WTC11 (cell line): ENCODE results near the gene SFXN1. TPM values are rescaled to one million over a fixed set of nuclear protein-coding genes. Genes with fewer than 3 reads are reported as not detected.

Experiments used
- ATAC-seq: fragments of 200-7000 bp; cut with Tn5 transposase; 2 replicates; pipeline ENCODE4 v1.10.0; 2021; ENCODE audit warnings: mild to moderate bottlenecking, moderate library complexity
- CTCF ChIA-PET: fragments of 300-600 bp; sonication (Branson Sonifier 250); formaldehyde crosslinking; loops from one replicate; lab custom pipeline; 2021; ENCODE audit warnings: antibody characterized with exemption; lab: Charles Lee
- POLR2A ChIA-PET: fragments of 350-600 bp; sonication (Branson Sonifier 250); formaldehyde crosslinking; loops from one replicate; lab custom pipeline; 2021; ENCODE audit warnings: antibody characterized with exemption; lab: Charles Lee
- DNase-seq: peaks from one replicate; pipeline ENCODE4 v3.0.0; 2021; ENCODE audit warnings: low spot score
- H3K27ac Mint-ChIP-seq: 2 replicates; pipeline ENCODE4 v1.8.0; 2021; ENCODE audit warnings: mixed read lengths
- H3K27me3 Mint-ChIP-seq: 2 replicates; pipeline ENCODE4 v1.8.0; 2021; ENCODE audit warnings: low read depth, mild to moderate bottlenecking, moderate library complexity, mixed read lengths
- H3K36me3 Mint-ChIP-seq: 2 replicates; pipeline ENCODE4 v1.8.0; 2021; ENCODE audit warnings: mixed read lengths
- H3K4me1 Mint-ChIP-seq: 2 replicates; pipeline ENCODE4 v1.8.0; 2022; ENCODE audit warnings: mixed read lengths
- H3K4me3 Mint-ChIP-seq: 2 replicates; pipeline ENCODE4 v1.8.0; 2021; ENCODE audit warnings: mild to moderate bottlenecking, moderate library complexity, mixed read lengths
- H3K9me3 Mint-ChIP-seq: 2 replicates; pipeline ENCODE4 v1.8.0; 2021; ENCODE audit warnings: mixed read lengths
- ATF1 ChIP-seq: sonication (generic); formaldehyde crosslinking; IDR thresholded peaks from 2 replicates; pipeline ENCODE4 v1.8.1; 2023; ENCODE audit warnings: mild to moderate bottlenecking, moderate library complexity, missing genetic modification reagents
- E2F4 ChIP-seq: sonication (generic); formaldehyde crosslinking; IDR thresholded peaks from 2 replicates; pipeline ENCODE4 v1.8.1; 2022; ENCODE audit warnings: low read depth, mild to moderate bottlenecking, moderate library complexity, missing genetic modification reagents, borderline replicate concordance
- ESRRA ChIP-seq: sonication (generic); formaldehyde crosslinking; IDR thresholded peaks from 2 replicates; pipeline ENCODE4 v1.8.1; 2022; ENCODE audit warnings: mild to moderate bottlenecking, missing genetic modification reagents, borderline replicate concordance
- ETV6 ChIP-seq: sonication (generic); formaldehyde crosslinking; IDR thresholded peaks from 2 replicates; pipeline ENCODE4 v1.8.1; 2022; ENCODE audit warnings: mild to moderate bottlenecking, missing genetic modification reagents
- FOXK1 ChIP-seq: sonication (generic); formaldehyde crosslinking; IDR thresholded peaks from 2 replicates; pipeline ENCODE4 v1.8.0; 2022; ENCODE audit warnings: mild to moderate bottlenecking, moderate library complexity, missing genetic modification reagents
- GRHL2 ChIP-seq: fragments of 250-450 bp; sonication (Bioruptor Pico); IDR thresholded peaks from 2 replicates; pipeline ENCODE4 v1.8.0; 2022; ENCODE audit warnings: mild to moderate bottlenecking, moderate library complexity; ENCODE audit not compliant: insufficient replicate concordance, severe bottlenecking
- IRF2 ChIP-seq: sonication (generic); formaldehyde crosslinking; IDR thresholded peaks from 2 replicates; pipeline ENCODE4 v1.8.0; 2022; ENCODE audit warnings: low read depth, missing genetic modification reagents, borderline replicate concordance
- MLX ChIP-seq: sonication (generic); formaldehyde crosslinking; IDR thresholded peaks from 2 replicates; pipeline ENCODE4 v1.8.1; 2023; ENCODE audit warnings: mild to moderate bottlenecking, missing genetic modification reagents, moderate library complexity
- NR2C2 ChIP-seq: sonication (generic); formaldehyde crosslinking; IDR thresholded peaks from 2 replicates; pipeline ENCODE4 v1.8.0; 2022; ENCODE audit warnings: mild to moderate bottlenecking, missing genetic modification reagents
- SMAD4 ChIP-seq: sonication (generic); formaldehyde crosslinking; IDR thresholded peaks from 2 replicates; pipeline ENCODE4 v1.8.0; 2022; ENCODE audit warnings: mild to moderate bottlenecking, missing genetic modification reagents
- STAT6 ChIP-seq: sonication (generic); formaldehyde crosslinking; conservative IDR thresholded peaks from 2 replicates; pipeline ENCODE4 v1.8.1; 2023; ENCODE audit warnings: mild to moderate bottlenecking, low read depth, missing genetic modification reagents, moderate library complexity
- TEAD1 ChIP-seq: sonication (generic); formaldehyde crosslinking; IDR thresholded peaks from 2 replicates; pipeline ENCODE4 v1.8.0; 2022; ENCODE audit warnings: mild to moderate bottlenecking, missing genetic modification reagents
- ZMAT4 ChIP-seq: fragments of 250-450 bp; sonication (Bioruptor Pico); IDR thresholded peaks from 2 replicates; pipeline ENCODE4 v1.9.0; 2021; ENCODE audit warnings: mild to moderate bottlenecking
- ZNF121 ChIP-seq: sonication (generic); formaldehyde crosslinking; IDR thresholded peaks from 2 replicates; pipeline ENCODE4 v1.8.0; 2023; ENCODE audit warnings: missing genetic modification reagents
- ZNF232 ChIP-seq: sonication (generic); formaldehyde crosslinking; IDR thresholded peaks from 2 replicates; pipeline ENCODE4 v1.8.0; 2022; ENCODE audit warnings: mild to moderate bottlenecking, missing genetic modification reagents
- ZNF263 ChIP-seq: sonication (generic); formaldehyde crosslinking; IDR thresholded peaks from 2 replicates; pipeline ENCODE4 v1.8.1; 2022; ENCODE audit warnings: low read depth, mild to moderate bottlenecking, moderate library complexity, missing genetic modification reagents
- ZNF396 ChIP-seq: fragments of 250-450 bp; sonication (Bioruptor Pico); IDR thresholded peaks from 2 replicates; pipeline ENCODE4 v1.8.0; 2021; ENCODE audit warnings: mild to moderate bottlenecking, moderate library complexity, borderline replicate concordance
- ZNF532 ChIP-seq: fragments of 250-450 bp; sonication (Bioruptor Pico); IDR thresholded peaks from 2 replicates; pipeline ENCODE4 v1.9.0; 2021; ENCODE audit warnings: mild to moderate bottlenecking, borderline replicate concordance
- total RNA-seq: library from RNA; stranded (reverse); gene quantifications from 3 replicates; pipeline ENCODE4 v1.2.3, GENCODE V29; 2021
- TF ChIP-seq, protein P1 (sequence below): sonication (generic); formaldehyde crosslinking; IDR thresholded peaks from 2 replicates; pipeline ENCODE4 v1.8.1; 2022; ENCODE audit warnings: missing genetic modification reagents, borderline replicate concordance
- TF ChIP-seq, protein P2 (sequence below): sonication (generic); formaldehyde crosslinking; IDR thresholded peaks from 2 replicates; pipeline ENCODE4 v1.8.0; 2022; ENCODE audit warnings: mild to moderate bottlenecking, missing genetic modification reagents

Gene SFXN1
- total RNA-seq, 1 experiment from 2014 or later: 82.9 TPM

DNA sequence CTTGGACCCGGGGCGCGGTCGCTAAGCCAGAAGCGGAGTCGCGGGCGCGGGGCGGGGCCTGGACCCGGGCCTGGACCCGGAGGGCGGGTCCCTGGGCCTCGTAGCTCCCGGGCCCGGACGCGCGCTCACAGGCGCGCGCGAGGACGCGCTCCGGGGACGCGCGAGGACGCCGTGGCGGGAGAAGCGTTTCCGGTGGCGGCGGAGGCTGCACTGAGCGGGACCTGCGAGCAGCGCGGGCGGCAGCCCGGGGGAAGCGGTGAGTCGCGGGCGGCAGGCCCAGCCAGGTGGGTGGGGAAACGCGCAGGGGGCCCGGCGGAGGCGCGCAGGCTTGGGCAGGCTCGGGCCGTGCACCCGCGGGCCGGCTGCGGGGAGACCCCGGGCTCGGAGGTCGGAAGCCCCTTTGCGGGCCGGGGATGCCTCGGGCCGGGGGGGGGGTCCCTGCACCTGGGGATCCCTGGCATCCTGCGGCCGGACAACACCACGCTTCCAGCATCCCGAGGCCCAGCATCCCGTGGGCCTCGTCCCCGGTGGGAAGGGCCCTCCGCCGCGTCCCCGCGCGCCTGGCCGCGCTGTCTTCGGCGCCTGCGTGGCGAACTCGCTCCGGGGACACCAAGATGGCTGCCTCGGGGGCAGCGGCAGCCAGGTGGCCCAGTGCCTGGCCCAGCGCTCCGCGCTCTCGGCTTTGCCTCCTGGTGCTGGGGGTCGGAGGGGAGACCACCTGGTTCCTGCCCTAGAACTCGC, at the start of gene SFXN1 (continued):
- TF ChIP-seq E2F4 (CRISPR knock-in tag) (peak; percentile 76; the same call in 1 of the 2 replicates), IRF2 (CRISPR knock-in tag) (no peak), FOXK1 (peak; percentile 67; the same call in 1 of the 2 replicates), ESRRA (CRISPR knock-in tag) (0 out of 2 replicates have a peak, but pooled peaks have one; percentile 34), TEAD1 (CRISPR knock-in tag) (peak; percentile 37; the same call in 1 of the 2 replicates), ATF1 (CRISPR knock-in tag) (0 out of 2 replicates have a peak, but pooled peaks have one; percentile 63)

- H3K9me3 Mint-ChIP-seq: peaks cover 4% of the 10 kb centered on the region
- H3K4me1 Mint-ChIP-seq: peaks cover 49% of the 10 kb centered on the region
- no peaks in the 10 kb centered on the region for H3K27me3 Mint-ChIP-seq
- peak; percentile 76 for ATAC-seq
- no peak for DNase-seq
- CTCF ChIA-PET: interaction anchor here (0.7 kb wide), 1 partner anchor 30 kb away, joined by 3 read pairs; no protein-coding TSS in a partner anchor
- POLR2A ChIA-PET: interaction anchor here (0.5 kb wide), 1 partner anchor 278 kb away, joined by 4 read pairs; no protein-coding TSS in a partner anchor
- no peak overlapping the region for H3K4me3 Mint-ChIP-seq
- H3K36me3 Mint-ChIP-seq: peaks cover under 1% of the 10 kb centered on the region; the same call in 1 of the 2 replicates
- H3K27ac Mint-ChIP-seq: peak overlapping the region; percentile 8
- TF ChIP-seq ETV6 (CRISPR knock-in tag): no peak
- TF ChIP-seq ZNF232 (CRISPR knock-in tag): no peak
- no peak for TF ChIP-seq ZNF121 (CRISPR knock-in tag)
- TF ChIP-seq ZNF532 (CRISPR knock-in tag): no peak
- TF ChIP-seq ZNF396 (CRISPR knock-in tag): no peak
- TF ChIP-seq, protein P1, sequence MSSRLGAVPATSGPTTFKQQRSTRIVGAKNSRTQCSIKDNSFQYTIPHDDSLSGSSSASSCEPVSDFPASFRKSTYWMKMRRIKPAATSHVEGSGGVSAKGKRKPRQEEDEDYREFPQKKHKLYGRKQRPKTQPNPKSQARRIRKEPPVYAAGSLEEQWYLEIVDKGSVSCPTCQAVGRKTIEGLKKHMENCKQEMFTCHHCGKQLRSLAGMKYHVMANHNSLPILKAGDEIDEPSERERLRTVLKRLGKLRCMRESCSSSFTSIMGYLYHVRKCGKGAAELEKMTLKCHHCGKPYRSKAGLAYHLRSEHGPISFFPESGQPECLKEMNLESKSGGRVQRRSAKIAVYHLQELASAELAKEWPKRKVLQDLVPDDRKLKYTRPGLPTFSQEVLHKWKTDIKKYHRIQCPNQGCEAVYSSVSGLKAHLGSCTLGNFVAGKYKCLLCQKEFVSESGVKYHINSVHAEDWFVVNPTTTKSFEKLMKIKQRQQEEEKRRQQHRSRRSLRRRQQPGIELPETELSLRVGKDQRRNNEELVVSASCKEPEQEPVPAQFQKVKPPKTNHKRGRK: no peak
- no peak for TF ChIP-seq ATF1 (CRISPR knock-in tag)
- TF ChIP-seq SMAD4 (CRISPR knock-in tag): no peak
- TF ChIP-seq STAT6 (CRISPR knock-in tag): no peak
- no peak for TF ChIP-seq MLX
- TF ChIP-seq NR2C2 (CRISPR knock-in tag): no peak
- no peak for TF ChIP-seq GRHL2
- TF ChIP-seq, protein P2, sequence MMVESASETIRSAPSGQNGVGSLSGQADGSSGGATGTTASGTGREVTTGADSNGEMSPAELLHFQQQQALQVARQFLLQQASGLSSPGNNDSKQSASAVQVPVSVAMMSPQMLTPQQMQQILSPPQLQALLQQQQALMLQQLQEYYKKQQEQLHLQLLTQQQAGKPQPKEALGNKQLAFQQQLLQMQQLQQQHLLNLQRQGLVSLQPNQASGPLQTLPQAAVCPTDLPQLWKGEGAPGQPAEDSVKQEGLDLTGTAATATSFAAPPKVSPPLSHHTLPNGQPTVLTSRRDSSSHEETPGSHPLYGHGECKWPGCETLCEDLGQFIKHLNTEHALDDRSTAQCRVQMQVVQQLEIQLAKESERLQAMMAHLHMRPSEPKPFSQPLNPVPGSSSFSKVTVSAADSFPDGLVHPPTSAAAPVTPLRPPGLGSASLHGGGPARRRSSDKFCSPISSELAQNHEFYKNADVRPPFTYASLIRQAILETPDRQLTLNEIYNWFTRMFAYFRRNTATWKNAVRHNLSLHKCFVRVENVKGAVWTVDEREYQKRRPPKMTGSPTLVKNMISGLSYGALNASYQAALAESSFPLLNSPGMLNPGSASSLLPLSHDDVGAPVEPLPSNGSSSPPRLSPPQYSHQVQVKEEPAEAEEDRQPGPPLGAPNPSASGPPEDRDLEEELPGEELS (CRISPR knock-in tag): no peak
- no peak for TF ChIP-seq ZMAT4 (CRISPR knock-in tag)
- TF ChIP-seq ZNF263: no peak
Measured at GRCh38 chr5:175434800-175435199, 43.6 kb upstream of the SFXN1 start.
